ENCODE data around the gene COX5B.
"Not testable (repeated sequence)": the region's sequence is repeated elsewhere in the genome, so short reads cannot be mapped to it uniquely, and the experiment has no call there.

COX5B gene

GRCh38 chr2:97673182-97673914 is 27.5 kb downstream of the COX5B start:
- no peak for DNase-seq (ENCODE audit: low spot score)

GRCh38 chr2:97673915-97674283 is 28.0 kb downstream of the COX5B start:
- DNase-seq (ENCODE audit: low spot score), result no peak

GRCh38 chr2:97675430-97676113 is 29.7 kb downstream of the COX5B start:
- DNase-seq (ENCODE audit: low spot score), result no peak

- DNase-seq (ENCODE audit: low spot score), result no peak
Observed at GRCh38 chr2:97676620-97677019, 30.8 kb downstream of the COX5B start.

- no peak for DNase-seq (ENCODE audit: low spot score)
Observed at GRCh38 chr2:97677480-97677879, 31.6 kb downstream of the COX5B start.

- no peak for DNase-seq (ENCODE audit: low spot score)
Observed at GRCh38 chr2:97678298-97678697, 32.4 kb downstream of the COX5B start.

DNA sequence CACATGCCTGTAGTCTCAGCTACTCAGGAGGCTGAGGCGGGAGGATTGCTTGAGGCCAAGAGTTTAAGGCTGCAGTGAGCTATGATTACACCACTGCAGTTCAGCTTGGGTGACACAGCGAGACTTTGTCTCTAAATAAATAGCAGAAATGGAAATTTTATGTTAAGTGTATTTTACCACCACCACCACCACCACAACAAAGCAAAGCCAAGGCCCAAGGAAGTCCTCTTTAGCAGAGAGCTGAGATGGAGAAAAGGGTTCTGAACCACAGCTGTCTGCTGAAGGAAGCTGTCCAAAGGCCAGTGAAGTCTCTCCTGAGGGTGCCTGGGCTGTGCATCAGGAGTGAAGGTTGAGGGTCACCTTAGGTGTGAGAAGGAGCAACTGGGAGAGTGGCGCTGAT is 41.4 kb downstream of the COX5B start:
- DNase-seq (ENCODE audit: low spot score), result not testable (repeated sequence)

DNA sequence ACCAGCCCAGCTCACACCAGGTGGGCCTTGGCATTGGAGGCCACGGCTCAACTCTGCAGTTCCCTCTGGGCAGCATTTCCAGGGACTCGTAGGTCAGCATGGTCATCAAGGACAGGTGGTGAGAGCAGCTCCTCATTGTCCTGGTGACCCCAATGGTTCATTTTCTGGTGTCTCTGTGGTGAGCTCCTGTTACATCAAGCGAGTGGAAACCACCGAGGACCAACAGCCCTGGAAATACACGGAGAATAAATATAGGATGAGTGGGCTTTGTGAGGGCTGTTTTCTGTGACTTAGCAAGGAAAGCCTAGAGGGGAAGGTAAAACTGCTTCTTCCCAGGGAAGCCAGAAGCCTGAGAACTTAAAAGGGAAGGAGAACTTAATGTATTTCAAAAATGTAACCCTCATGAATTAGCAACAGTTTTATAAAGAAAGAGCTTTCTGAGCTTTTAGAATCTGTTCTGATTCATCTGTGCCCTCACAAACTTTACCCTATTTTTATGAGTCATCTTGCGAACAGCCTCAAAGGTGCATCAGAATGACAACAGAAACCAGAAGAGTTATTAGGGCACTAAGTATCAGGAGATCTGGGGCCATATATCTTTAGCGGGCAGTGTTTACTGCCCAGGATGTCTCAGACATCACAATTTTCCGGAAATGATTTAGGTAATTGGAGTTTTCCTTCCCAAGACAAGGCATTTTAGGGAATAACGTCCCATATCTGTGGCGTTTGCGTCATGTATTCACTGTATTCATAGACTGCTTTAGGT is 42.4 kb downstream of the COX5B start:
- no peak for DNase-seq (ENCODE audit: low spot score)

GRCh38 chr2:97691166-97691565 is 45.3 kb downstream of the COX5B start:
- no peak for DNase-seq (ENCODE audit: low spot score)

DNA sequence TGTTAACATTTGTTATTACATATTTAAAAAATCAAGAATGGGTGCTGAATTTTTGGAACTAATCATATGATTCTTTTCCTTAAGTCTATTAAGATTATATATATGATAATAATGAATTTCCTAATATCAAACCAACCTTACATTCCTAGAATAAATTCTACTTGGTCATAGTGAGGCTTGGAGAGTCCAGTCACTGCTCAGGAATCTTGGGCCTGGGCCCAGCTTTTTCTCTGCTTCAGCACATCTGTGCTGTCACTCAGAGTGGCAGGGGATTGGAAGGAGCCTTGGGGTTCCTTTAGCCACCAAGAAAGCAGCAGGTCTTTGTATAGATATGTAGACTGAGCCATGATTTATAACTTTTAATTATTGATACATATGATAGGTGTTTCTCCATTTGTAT is 47.6 kb downstream of the COX5B start:
- no peak for DNase-seq (ENCODE audit: low spot score)

DNA sequence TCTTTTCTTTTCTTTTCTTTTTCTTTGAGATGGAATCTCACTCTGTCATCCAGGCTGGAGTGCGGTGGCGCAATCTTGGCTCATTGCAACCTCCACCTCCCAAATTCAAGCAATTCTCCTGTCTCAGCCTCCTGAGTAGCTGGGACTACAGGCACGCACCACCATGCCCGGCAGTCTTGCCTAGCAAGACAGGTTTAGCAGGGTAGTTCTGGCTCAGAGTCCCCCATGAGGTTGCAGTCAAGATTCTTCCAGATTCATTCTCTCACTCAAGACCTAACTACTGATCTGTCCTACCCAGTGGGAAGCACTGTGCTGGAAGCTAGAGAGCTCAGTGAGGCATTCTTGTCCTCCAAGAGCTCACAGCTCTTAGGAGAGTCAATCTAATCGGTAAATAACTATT is 49.9 kb downstream of the COX5B start:
- no peak for DNase-seq (ENCODE audit: low spot score)

DNA sequence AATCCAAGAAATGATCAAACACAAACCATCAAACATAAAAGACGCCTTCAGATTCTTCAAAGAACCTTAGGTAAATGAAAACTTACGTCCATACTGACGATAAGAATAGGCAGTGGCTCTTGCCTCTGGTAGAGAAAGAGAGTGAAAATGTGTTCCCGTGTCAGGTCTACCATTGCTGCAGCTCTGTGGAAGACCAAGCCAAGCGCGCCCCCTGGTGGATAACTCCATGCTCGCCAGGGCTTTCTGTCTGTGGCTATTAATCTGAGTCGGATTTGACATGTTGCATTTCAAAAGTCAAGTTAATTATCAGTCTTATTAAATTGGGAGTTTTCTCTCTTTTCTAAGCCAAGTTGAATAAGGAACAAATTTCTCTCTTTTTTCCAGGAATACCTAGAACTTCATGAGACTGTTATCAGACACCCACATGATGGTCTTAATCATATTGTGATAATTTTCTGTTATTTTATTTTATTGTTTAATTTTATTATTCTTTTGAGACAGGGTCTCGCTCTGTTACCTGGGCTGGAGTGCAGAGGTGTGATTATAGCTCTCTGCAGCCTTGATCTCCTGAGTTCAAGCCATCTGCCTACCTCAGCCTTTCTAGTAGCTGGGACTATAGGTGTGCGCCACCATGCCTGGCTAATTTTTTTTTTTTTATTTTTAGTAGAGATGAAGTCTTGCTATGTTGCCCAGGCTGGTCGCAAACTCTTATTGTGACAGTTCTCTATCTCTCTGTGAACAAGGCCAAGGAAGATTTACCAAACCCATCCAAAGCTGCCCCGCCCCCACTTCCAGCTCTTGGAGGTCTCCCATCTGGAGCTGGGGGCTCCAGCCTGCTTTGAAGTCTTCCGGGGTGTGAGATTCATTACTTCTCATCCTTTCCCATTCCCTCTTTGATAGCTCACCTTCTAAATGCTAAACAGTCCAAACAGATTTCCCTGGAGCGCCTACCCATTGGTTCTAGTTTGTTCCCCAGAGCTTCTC is 51.7 kb downstream of the COX5B start:
- DNase-seq (ENCODE audit: low spot score), result peak; percentile 77
